ENCODE measurements around the gene ZNF541. TPM values are rescaled to one million over a fixed set of nuclear protein-coding genes. Genes with fewer than 3 reads are reported as not detected.

Gene ZNF541
- total and polyA plus RNA-seq, 2 donors (not counting 3 experiments of a cell fraction or from before 2014, with no cell fraction given), result 0.03 to 0.13 TPM

GRCh38 chr19:47537493-47537892 is 35.5 kb downstream of the ZNF541 start:
- no peak for DNase-seq (ENCODE audit: low read depth, low spot score)
- FAIRE-seq, result no peak
- Histone ChIP-seq H3K27ac (ENCODE audit: insufficient read depth, low read depth, low read length) (no peak overlapping the region), H3K4me1 (ENCODE audit: control insufficient read depth, extremely low read depth, insufficient read depth, low read length) (no peaks in the 10 kb centered on the region), H2AFZ (ENCODE audit: low read depth, low read length) (no peak overlapping the region), H3K4me2 (ENCODE audit: insufficient read depth, low read length) (no peak overlapping the region), H3K27me3 (ENCODE audit: control insufficient read depth in 2 of 2, insufficient read depth in 2 of 2, low read length in 2 of 2) (peaks cover 0 to 1% of the 10 kb centered on the region in 2 experiments), H3K9ac (replicated peaks; ENCODE audit: extremely low read depth, insufficient read depth, low read length) (no peak overlapping the region), H3K4me3 (replicated peaks in 1 of 3; ENCODE audit: insufficient read depth in 1 of 3, low read depth in 1 of 3, low read length in 3 of 3) (no peak overlapping the region), H3K9me3 (replicated peaks; ENCODE audit: control insufficient read depth, insufficient read depth, low read length) (no peaks in the 10 kb centered on the region), H3K9me1 (replicated peaks; ENCODE audit: control insufficient read depth, extremely low read depth, insufficient read depth, low read length) (no peaks in the 10 kb centered on the region), H3K36me3 (ENCODE audit: control insufficient read depth in 2 of 2, extremely low read depth in 1 of 2, insufficient read depth in 2 of 2, low read length in 2 of 2) (no peaks in the 10 kb centered on the region), H3K79me2 (ENCODE audit: control insufficient read depth, insufficient read depth, low read length) (no peaks in the 10 kb centered on the region), H4K20me1 (replicated peaks; ENCODE audit: control insufficient read depth, extremely low read depth, insufficient read depth, low read length) (no peaks in the 10 kb centered on the region)
- ChIA-PET POLR2A (no interaction called here), CTCF (interaction anchor here (1.7 kb wide), 1 partner anchor 14 kb away, joined by 3 read pairs; no protein-coding TSS in a partner anchor)
- intact Hi-C loops (cut with micrococcal nuclease), result no loop called here
- no TSS peak for BruUV-seq (replicated peaks)
- TF ChIP-seq POLR2AphosphoS5 (IDR thresholded peaks at IDR 0.05; ENCODE audit: insufficient read depth, low read depth, low read length), result no peak
- TF ChIP-seq MAX (IDR thresholded peaks at IDR 0.05; ENCODE audit: insufficient read depth, insufficient read length), result no peak
- no peak for TF ChIP-seq FOS (IDR thresholded peaks at IDR 0.05; ENCODE audit: borderline replicate concordance, insufficient read depth, low read length)
- no peak for TF ChIP-seq CTCF (IDR thresholded peaks at IDR 0.05; ENCODE audit: extremely low read depth in 1 of 2, insufficient read depth in 1 of 2, low read depth in 1 of 2, low read length in 2 of 2)
- TF ChIP-seq JUN (IDR thresholded peaks at IDR 0.05; ENCODE audit: borderline replicate concordance, insufficient read depth, insufficient read length, low read depth), result no peak
- TF ChIP-seq POLR2A (IDR thresholded peaks at IDR 0.05; ENCODE audit: low read depth, low read length), result no peak
- dilution Hi-C loops (cut with MboI; ENCODE audit: extremely low pct_ligation_motif_present, low sequenced_read_pairs), result no loop called here
